ENCODE data around the gene PDLIM4.

DNA sequence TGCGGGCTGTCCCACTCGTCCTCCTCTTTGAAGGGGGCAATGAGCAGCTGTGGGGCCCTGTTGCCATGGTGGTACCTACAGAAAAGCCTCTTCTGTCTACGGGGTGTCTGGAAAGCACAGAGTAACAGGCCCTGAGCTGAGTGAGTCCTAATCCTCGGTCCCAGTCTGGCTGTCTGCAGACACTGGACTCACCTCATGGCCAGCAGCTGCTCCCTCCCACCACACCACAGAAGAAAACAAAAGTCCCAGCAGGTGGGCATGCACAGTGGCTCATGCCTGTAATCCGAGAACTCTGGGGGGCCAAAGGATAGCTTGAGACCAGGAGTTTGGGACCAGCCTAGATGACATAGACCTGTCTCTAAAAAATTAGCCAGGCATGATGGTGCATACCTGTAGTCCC, 49.7 kb upstream of the PDLIM4 start:
- TF ChIP-seq SIN3A (IDR thresholded peaks at IDR 0.05; ENCODE audit: borderline replicate concordance, insufficient read depth, low read length) (no peak), TAF1 (IDR thresholded peaks at IDR 0.05; ENCODE audit: borderline replicate concordance, insufficient read depth, low read length) (no peak), POLR2AphosphoS5 (IDR thresholded peaks at IDR 0.05; ENCODE audit: low read depth, low read length) (no peak), REST (IDR thresholded peaks at IDR 0.05; ENCODE audit: insufficient read depth in 1 of 2, low read depth in 2 of 2, low read length in 2 of 2) (no peak)
